MCF 10A (cell line): ENCODE data around the gene PMPCA. TPM values are rescaled to one million over a fixed set of nuclear protein-coding genes. Genes with fewer than 3 reads are reported as not detected.

Source experiments
- BruUV-seq: library from RNA; stranded (reverse); fragments of 400-500 nt; replicated peaks from 2 replicates; lab custom pipeline; 2021; lab: Mats Ljungman, UMichigan
- CTCF ChIA-PET: fragments of 300-600 bp; sonication (Branson Sonifier 250); formaldehyde crosslinking; extraction: SDS; loops from one replicate; lab custom pipeline; 2021; ENCODE audit warnings: antibody characterized with exemption, inconsistent platforms; lab: Yijun Ruan, JAX
- POLR2A ChIA-PET: fragments of 300-600, 350-650 bp; sonication (Branson Sonifier 250); formaldehyde crosslinking; extraction: SDS; loops from one replicate; lab custom pipeline; 2020; ENCODE audit warnings: antibody characterized with exemption, inconsistent platforms; lab: Yijun Ruan, JAX
- DNase-seq: peaks from one replicate; pipeline ENCODE4 v3.0.0-alpha.2; 2018; ENCODE audit not compliant: unreplicated experiment
- H3K27ac Mint-ChIP-seq: one replicate; pipeline ENCODE4 v1.8.0; 2022; ENCODE audit warnings: mild to moderate bottlenecking, low read depth, mixed read lengths; ENCODE audit not compliant: unreplicated experiment
- H3K27me3 Mint-ChIP-seq: one replicate; pipeline ENCODE4 v1.8.0; 2022; ENCODE audit warnings: mixed read lengths; ENCODE audit not compliant: insufficient read depth, unreplicated experiment
- H3K36me3 Mint-ChIP-seq: one replicate; pipeline ENCODE4 v1.8.0; 2022; ENCODE audit warnings: mild to moderate bottlenecking, moderate library complexity, mixed read lengths; ENCODE audit not compliant: insufficient read depth, unreplicated experiment
- H3K4me1 Mint-ChIP-seq: one replicate; pipeline ENCODE4 v1.8.0; 2022; ENCODE audit warnings: mixed read lengths; ENCODE audit not compliant: insufficient read depth, unreplicated experiment
- H3K4me3 Mint-ChIP-seq: one replicate; pipeline ENCODE4 v1.8.0; 2022; ENCODE audit warnings: mild to moderate bottlenecking, moderate library complexity, mixed read lengths; ENCODE audit not compliant: unreplicated experiment
- H3K9me3 Mint-ChIP-seq: one replicate; pipeline ENCODE4 v1.8.0; 2022; ENCODE audit warnings: mixed read lengths; ENCODE audit not compliant: unreplicated experiment
- CTCF ChIP-seq: fragments of 200-600 bp; IDR thresholded peaks from one replicate; pipeline ENCODE4 v1.8.0; 2022; ENCODE audit warnings: antibody characterized with exemption, mild to moderate bottlenecking; ENCODE audit not compliant: unreplicated experiment
- intact Hi-C: fragments of 100-400 bp; cut with micrococcal nuclease; formaldehyde crosslinking; loops from 2 replicates; pipeline ENCODE4 v1.14.1; 2022
- total RNA-seq: library from RNA; stranded (reverse); gene quantifications from 2 replicates; pipeline ENCODE4 v1.2.3, GENCODE V29; 2022

The PMPCA gene
- total RNA-seq, 1 experiment from 2014 or later = 66.3 TPM

DNA sequence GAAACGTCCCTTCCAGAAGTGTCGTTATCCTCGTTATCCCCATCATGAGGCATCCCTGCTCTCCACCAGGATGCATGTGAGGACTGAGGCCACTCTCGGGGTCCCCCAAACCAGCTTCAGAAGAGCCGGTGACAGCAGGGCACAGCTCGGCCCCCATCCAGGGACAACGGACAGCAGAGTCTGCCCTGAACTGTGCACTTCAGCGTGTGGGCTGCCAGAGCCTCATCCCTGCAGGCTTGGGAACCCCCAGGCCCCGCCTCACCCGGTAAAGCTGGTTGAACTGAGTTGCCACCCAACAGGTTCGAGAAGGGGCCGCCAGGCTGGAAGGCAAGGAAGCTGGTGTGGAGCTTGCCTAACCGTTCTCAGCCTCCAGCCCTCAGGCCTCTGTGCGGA lies 36.3 kb upstream of the PMPCA start:
- Mint-ChIP-seq H3K9me3 (no peaks in the 10 kb centered on the region), H3K27me3 (no peaks in the 10 kb centered on the region), H3K4me3 (no peak overlapping the region), H3K36me3 (peaks cover 4% of the 10 kb centered on the region), H3K4me1 (no peaks in the 10 kb centered on the region), H3K27ac (peak overlapping the region; percentile 22)
- CTCF ChIA-PET = interaction anchor here (0.6 to 1.4 kb wide), 3 partner anchors 9 to 114 kb away, joined by 3 to 8 read pairs (median 3); partner anchors contain the start of gene DNLZ
- no TSS peak for BruUV-seq
- intact Hi-C loops = no loop called here
- TF ChIP-seq CTCF = no peak
- no peak for DNase-seq
- POLR2A ChIA-PET = interaction anchor here (0.6 to 1.7 kb wide), 3 partner anchors 8 to 10 kb away, joined by 3 to 4 read pairs (median 4); partner anchors contain the start of gene DNLZ

DNA sequence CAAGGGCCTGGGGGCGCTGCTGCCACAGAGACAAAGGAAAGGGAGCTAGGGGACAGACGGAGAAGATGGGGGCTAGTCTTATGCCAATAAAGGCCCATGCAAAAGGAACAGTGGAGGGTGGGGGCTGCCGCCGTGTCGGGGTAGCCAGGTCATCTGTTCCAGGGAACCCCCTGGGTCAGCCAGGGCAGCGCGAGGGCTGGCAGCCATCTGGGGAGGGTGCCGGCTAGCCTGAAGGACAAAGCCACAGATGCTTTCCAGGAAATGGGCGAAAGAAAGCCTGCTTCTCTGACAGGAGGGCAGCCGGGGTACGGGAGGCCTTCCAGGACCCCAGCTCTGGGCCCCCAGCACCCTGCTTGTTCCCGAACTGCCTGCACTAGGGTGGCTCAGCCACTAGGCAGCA lies 35.4 kb upstream of the PMPCA start:
- no peaks in the 10 kb centered on the region for H3K27me3 Mint-ChIP-seq
- CTCF ChIA-PET = interaction anchor here (0.7 to 1.4 kb wide), 3 partner anchors 8 to 12 kb away, joined by 3 to 8 read pairs (median 3); partner anchors contain the start of gene DNLZ
- TF ChIP-seq CTCF = no peak
- intact Hi-C loops = no loop called here
- DNase-seq = no peak
- no peaks in the 10 kb centered on the region for H3K9me3 Mint-ChIP-seq
- POLR2A ChIA-PET = interaction anchor here (1.3 to 1.7 kb wide), 2 partner anchors 9 to 11 kb away, joined by 4 read pairs; partner anchors contain the start of gene DNLZ
- H3K27ac Mint-ChIP-seq = no peak overlapping the region
- no TSS peak for BruUV-seq
- H3K36me3 Mint-ChIP-seq = peaks cover 4% of the 10 kb centered on the region
- no peak overlapping the region for H3K4me3 Mint-ChIP-seq
- no peaks in the 10 kb centered on the region for H3K4me1 Mint-ChIP-seq

DNA sequence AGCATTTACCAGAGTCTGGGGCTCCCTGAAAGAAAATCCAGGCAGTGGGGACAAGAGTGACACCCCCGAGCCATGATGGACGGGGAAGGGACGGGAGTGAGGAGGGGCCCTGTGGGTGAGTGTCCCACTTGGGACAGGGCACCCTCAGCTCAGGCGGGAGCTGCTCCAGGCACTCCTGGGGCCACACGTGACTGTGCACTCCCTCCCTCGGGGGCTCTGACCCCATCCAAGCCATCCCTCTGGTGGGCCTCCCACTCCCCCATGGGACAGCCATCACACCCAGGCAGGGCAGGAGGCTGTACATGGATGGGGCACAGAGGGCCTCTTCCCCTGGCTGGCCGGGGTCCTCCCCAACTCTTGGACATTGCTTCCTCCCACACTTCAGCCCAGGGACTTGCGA lies 34.0 kb upstream of the PMPCA start:
- intact Hi-C loops = no loop called here
- no peak overlapping the region for H3K27ac Mint-ChIP-seq
- no peak overlapping the region for H3K4me3 Mint-ChIP-seq
- DNase-seq = no peak
- POLR2A ChIA-PET = interaction anchor here (0.6 kb wide), 1 partner anchor 143 kb away, joined by 3 read pairs; no protein-coding TSS in a partner anchor
- TF ChIP-seq CTCF = no peak
- H3K4me1 Mint-ChIP-seq = no peaks in the 10 kb centered on the region
- H3K36me3 Mint-ChIP-seq = peaks cover 4% of the 10 kb centered on the region
- CTCF ChIA-PET = interaction anchor here (0.5 kb wide), 1 partner anchor 502 kb away, joined by 3 read pairs; no protein-coding TSS in a partner anchor
- no peaks in the 10 kb centered on the region for H3K9me3 Mint-ChIP-seq
- no TSS peak for BruUV-seq
- H3K27me3 Mint-ChIP-seq = no peaks in the 10 kb centered on the region

DNA sequence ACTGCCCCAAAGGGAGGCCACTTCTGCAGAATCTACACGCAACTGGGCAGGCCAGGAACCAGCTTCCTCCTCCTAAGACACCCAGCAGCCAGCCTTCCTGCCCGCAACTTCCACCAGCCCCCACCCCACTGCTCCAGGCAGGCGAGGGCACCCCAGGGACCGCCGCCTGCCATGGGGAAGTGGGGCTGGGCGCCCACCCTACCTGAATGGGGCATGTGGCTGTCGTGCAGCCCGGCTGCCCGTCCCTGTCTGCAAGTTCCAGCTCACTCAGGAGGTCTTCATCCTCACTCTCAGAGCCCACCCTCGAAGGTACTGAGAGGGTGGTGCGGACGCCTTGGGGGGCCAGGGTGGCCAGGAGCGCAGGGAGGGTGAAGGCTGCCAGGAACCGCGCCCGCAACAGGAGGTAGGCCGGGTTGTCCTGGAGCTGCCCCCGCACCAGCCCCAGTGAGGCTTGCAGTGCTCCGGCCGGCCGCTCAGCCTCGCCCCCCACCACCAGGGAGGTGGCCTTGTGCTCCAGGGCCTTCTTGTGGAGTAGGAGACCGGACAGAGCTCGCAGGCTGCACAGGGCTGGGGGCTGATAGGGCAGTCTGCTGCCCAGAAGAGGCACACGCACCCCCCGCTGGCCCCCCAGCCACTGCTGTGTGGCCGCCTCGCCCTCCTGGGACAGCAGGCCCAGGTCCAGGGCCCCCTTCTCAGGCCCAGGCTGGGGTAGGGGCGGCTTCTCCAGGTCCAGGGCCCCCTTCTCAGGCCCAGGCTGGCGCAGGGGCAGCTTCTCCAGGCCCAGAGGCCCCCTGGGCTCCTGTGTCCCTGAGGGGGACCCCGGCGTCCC lies 32.9 kb upstream of the PMPCA start:
- intact Hi-C loops = no loop called here
- TF ChIP-seq CTCF = no peak
- no peak overlapping the region for H3K27ac Mint-ChIP-seq
- peaks cover 14% of the 10 kb centered on the region for H3K36me3 Mint-ChIP-seq
- H3K4me3 Mint-ChIP-seq = no peak overlapping the region
- H3K27me3 Mint-ChIP-seq = no peaks in the 10 kb centered on the region
- no TSS peak for BruUV-seq
- no peaks in the 10 kb centered on the region for H3K9me3 Mint-ChIP-seq
- no peak for DNase-seq
- POLR2A ChIA-PET = interaction anchor here (0.6 kb wide), 1 partner anchor 144 kb away, joined by 3 read pairs; no protein-coding TSS in a partner anchor
- H3K4me1 Mint-ChIP-seq = no peaks in the 10 kb centered on the region
- CTCF ChIA-PET = interaction anchor here (0.5 to 0.6 kb wide), 2 partner anchors 65 to 501 kb away, joined by 3 to 4 read pairs; no protein-coding TSS in a partner anchor
